ENCODE results near the gene OXT.

Gene OXT

DNA sequence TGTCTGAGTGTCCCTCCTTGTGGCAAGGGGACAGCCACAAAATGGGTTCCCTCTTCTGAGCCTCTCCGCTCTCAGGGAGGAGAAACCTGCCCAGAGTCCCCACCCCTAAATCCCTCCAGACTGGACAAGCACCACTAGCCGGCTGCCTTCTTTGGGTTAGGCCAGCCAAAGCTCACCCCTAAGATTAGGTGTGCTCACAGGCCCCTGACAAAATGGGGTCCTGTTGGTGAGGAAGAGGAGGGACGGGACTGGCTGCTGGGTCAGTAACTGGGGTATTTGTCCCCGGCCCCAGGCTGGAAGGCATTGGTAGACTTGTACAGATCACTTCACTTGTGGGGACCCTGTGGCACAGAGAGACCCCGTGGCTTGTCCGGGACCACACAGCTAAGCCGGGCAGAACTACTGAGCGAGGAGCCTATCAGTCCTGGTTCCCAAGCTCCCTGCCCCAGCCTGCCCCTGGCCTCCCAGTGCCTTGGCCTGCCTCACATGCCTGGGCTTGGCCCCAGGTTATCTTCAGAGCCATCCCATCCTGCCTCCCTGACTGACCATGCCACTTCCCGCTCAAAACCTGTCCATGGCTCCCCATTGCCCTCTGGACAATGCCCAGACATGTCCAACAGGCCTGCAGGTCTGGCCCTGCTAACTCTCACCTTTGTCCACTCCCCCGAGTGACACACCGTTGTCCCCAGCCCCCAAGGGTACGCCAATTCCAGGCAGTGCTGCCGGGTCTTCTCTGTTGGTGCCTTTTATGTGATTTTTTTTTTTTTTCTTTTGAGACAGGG, 23.6 kb downstream of the OXT start:
- Histone ChIP-seq H3K27me3 (ENCODE audit: control insufficient read depth, low read length) (peaks cover 34% of the 10 kb centered on the region), H4K20me1 (ENCODE audit: control insufficient read depth, insufficient read depth, low read depth, low read length) (no peaks in the 10 kb centered on the region), H3K36me3 (ENCODE audit: control insufficient read depth, low read length) (no peaks in the 10 kb centered on the region), H3K79me2 (ENCODE audit: control insufficient read depth, low read length) (no peaks in the 10 kb centered on the region), H3F3A (ENCODE audit: control insufficient read depth, insufficient read depth) (0 out of 2 replicates have a peak, but pooled peaks cover 2% of the 10 kb centered on the region), H3K27ac (ENCODE audit: low read depth, low read length) (no peak overlapping the region), H3K9me2 (replicated peaks; ENCODE audit: control insufficient read depth, low read length) (no peaks in the 10 kb centered on the region), H3K9me3 (ENCODE audit: control insufficient read depth, insufficient read depth, low read length) (no peaks in the 10 kb centered on the region), H3K4me2 (ENCODE audit: low read length) (no peak overlapping the region), H3K4me3 (ENCODE audit: low read length) (no peak overlapping the region), H3K4me1 (ENCODE audit: control insufficient read depth, low read length) (peaks cover 27% of the 10 kb centered on the region)
- TF ChIP-seq EZH2phosphoT487 (IDR thresholded peaks at IDR 0.05; ENCODE audit: borderline replicate concordance, low read length): no peak
- TF ChIP-seq, protein P1, sequence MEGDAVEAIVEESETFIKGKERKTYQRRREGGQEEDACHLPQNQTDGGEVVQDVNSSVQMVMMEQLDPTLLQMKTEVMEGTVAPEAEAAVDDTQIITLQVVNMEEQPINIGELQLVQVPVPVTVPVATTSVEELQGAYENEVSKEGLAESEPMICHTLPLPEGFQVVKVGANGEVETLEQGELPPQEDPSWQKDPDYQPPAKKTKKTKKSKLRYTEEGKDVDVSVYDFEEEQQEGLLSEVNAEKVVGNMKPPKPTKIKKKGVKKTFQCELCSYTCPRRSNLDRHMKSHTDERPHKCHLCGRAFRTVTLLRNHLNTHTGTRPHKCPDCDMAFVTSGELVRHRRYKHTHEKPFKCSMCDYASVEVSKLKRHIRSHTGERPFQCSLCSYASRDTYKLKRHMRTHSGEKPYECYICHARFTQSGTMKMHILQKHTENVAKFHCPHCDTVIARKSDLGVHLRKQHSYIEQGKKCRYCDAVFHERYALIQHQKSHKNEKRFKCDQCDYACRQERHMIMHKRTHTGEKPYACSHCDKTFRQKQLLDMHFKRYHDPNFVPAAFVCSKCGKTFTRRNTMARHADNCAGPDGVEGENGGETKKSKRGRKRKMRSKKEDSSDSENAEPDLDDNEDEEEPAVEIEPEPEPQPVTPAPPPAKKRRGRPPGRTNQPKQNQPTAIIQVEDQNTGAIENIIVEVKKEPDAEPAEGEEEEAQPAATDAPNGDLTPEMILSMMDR (IDR thresholded peaks at IDR 0.05; ENCODE audit: low read depth, low read length, poor library complexity, severe bottlenecking): no peak

DNA sequence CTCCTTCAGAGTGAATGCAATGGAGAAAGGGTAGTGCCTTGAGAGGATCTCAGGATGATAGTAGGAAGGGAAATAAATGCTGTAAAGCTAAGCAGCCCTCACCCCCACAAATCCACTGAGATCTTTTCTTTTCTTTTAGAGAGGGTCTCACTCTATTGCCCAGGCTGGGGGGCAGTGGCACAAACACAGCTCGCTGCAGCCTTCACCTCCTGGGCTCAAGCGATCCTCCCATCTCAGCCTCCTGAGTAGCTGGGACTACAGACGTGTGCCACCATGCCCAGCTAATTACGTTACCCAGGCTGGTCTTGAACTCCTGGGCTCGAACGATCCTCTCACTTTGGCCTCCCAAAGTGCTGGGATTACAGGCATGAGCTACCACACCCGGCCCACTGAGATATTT, 29.1 kb downstream of the OXT start:
- H4K20me1 ChIP-seq (ENCODE audit: control insufficient read depth, insufficient read depth, low read depth, low read length): no peaks in the 10 kb centered on the region
- H3K9me2 ChIP-seq (replicated peaks; ENCODE audit: control insufficient read depth, low read length): no peaks in the 10 kb centered on the region
- no peaks in the 10 kb centered on the region for H3K36me3 ChIP-seq (ENCODE audit: control insufficient read depth, low read length)
- H3K79me2 ChIP-seq (ENCODE audit: control insufficient read depth, low read length): no peaks in the 10 kb centered on the region
- H3F3A ChIP-seq (ENCODE audit: control insufficient read depth, insufficient read depth): no peaks in the 10 kb centered on the region
- H3K9me3 ChIP-seq (ENCODE audit: control insufficient read depth, insufficient read depth, low read length): no peaks in the 10 kb centered on the region
- no peaks in the 10 kb centered on the region for H3K4me1 ChIP-seq (ENCODE audit: control insufficient read depth, low read length)
- TF ChIP-seq EZH2phosphoT487 (IDR thresholded peaks at IDR 0.05; ENCODE audit: borderline replicate concordance, low read length): no peak
- TF ChIP-seq, protein P1 (IDR thresholded peaks at IDR 0.05; ENCODE audit: low read depth, low read length, poor library complexity, severe bottlenecking): no peak
- no peak overlapping the region for H3K4me3 ChIP-seq (ENCODE audit: low read length)
- no peak overlapping the region for H3K27ac ChIP-seq (ENCODE audit: low read depth, low read length)
- H3K27me3 ChIP-seq (ENCODE audit: control insufficient read depth, low read length): no peaks in the 10 kb centered on the region; the same call in 1 of the 2 replicates
- no peak overlapping the region for H3K4me2 ChIP-seq (ENCODE audit: low read length)

DNA sequence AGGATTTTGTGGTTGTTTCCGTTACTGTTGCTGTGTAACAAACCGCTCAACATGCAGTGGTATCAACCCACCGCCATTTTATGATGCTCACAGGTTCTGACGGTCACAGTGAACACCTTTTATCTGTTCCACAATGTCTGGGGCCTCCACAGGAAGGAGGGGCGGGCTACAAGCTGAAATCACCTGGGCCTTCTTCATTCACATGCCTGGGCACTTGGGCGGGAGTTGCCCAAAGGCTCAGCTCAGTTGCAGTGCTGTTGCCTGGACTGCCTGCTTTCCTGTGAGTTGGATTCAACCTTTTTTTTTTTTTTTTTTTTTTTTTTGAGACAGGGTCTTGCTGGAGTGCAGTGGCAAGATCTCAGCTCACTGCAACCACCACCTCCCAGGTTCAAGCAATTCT, 29.8 kb downstream of the OXT start:
- Histone ChIP-seq H3K4me2 (ENCODE audit: low read length) (no peak overlapping the region), H3F3A (ENCODE audit: control insufficient read depth, insufficient read depth) (no peaks in the 10 kb centered on the region), H3K36me3 (ENCODE audit: control insufficient read depth, low read length) (no peaks in the 10 kb centered on the region), H3K4me3 (ENCODE audit: low read length) (no peak overlapping the region), H3K9me3 (ENCODE audit: control insufficient read depth, insufficient read depth, low read length) (no peaks in the 10 kb centered on the region), H3K27ac (ENCODE audit: low read depth, low read length) (no peak overlapping the region), H3K79me2 (ENCODE audit: control insufficient read depth, low read length) (no peaks in the 10 kb centered on the region), H3K27me3 (ENCODE audit: control insufficient read depth, low read length) (no peaks in the 10 kb centered on the region), H3K4me1 (ENCODE audit: control insufficient read depth, low read length) (no peaks in the 10 kb centered on the region), H4K20me1 (ENCODE audit: control insufficient read depth, insufficient read depth, low read depth, low read length) (no peaks in the 10 kb centered on the region), H3K9me2 (replicated peaks; ENCODE audit: control insufficient read depth, low read length) (no peaks in the 10 kb centered on the region)
- TF ChIP-seq EZH2phosphoT487 (IDR thresholded peaks at IDR 0.05; ENCODE audit: borderline replicate concordance, low read length): no peak
- TF ChIP-seq, protein P1 (IDR thresholded peaks at IDR 0.05; ENCODE audit: low read depth, low read length, poor library complexity, severe bottlenecking): no peak
